Measurements from ENCODE around the gene SEZ6L.

The SEZ6L gene

DNA sequence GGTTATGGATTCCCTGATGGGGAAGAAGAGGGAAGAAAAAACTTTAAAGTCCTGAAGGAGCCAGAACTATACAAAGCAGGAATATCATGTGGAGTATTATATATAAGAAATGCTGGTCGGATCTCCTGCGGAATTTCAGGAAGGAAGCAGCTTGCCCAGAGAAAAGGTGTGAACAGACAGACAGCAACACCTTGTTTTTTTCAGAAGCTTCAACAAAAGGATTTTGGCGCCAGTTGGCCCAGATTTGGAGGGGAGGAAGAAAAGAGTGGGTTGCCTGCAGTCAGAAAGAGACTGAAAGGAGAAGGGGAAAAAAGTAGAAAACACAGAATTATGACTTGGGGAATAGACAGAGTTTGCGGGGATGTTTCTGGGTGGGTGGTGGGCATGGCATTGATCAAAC is 45.2 kb downstream of the SEZ6L start:
- CTCF ChIA-PET: no interaction called here
- no peak overlapping the region for H3K27ac ChIP-seq (ENCODE audit: insufficient read depth in 1 of 2, low read depth in 1 of 2, low read length in 2 of 2, poor library complexity in 1 of 2, severe bottlenecking in 2 of 2)
- no peaks in the 10 kb centered on the region for H3K4me1 ChIP-seq (ENCODE audit: control extremely low read depth in 1 of 4, control insufficient read depth in 4 of 4, insufficient read depth in 4 of 4, low read length in 3 of 4)
- POLR2A ChIA-PET: no interaction called here
- no peak overlapping the region for H3K4me3 ChIP-seq (ENCODE audit: control insufficient read depth in 1 of 7, extremely low read depth in 1 of 7, insufficient read depth in 4 of 7, low read depth in 2 of 7, low read length in 6 of 7)
- H3K36me3 ChIP-seq (ENCODE audit: control insufficient read depth in 4 of 4, insufficient read depth in 4 of 4, low read length in 3 of 4): no peaks in the 10 kb centered on the region
- 94% methylated on average over 3 of the region's 4 CpGs for WGBS (ENCODE audit: insufficient coverage)
- no peak for DNase-seq
- H3K27me3 ChIP-seq (replicated peaks in 2 of 5; ENCODE audit: control insufficient read depth in 4 of 5, insufficient read depth in 5 of 5, low read length in 4 of 5): peaks cover 0 to 6% (median 2%) of the 10 kb centered on the region in 5 experiments
- H3K9me3 ChIP-seq (ENCODE audit: control extremely low read depth in 1 of 5, control insufficient read depth in 4 of 5, insufficient read depth in 2 of 5, low read depth in 1 of 5, low read length in 4 of 5): peaks cover 0 to 5% (median 1%) of the 10 kb centered on the region in 5 experiments

DNA sequence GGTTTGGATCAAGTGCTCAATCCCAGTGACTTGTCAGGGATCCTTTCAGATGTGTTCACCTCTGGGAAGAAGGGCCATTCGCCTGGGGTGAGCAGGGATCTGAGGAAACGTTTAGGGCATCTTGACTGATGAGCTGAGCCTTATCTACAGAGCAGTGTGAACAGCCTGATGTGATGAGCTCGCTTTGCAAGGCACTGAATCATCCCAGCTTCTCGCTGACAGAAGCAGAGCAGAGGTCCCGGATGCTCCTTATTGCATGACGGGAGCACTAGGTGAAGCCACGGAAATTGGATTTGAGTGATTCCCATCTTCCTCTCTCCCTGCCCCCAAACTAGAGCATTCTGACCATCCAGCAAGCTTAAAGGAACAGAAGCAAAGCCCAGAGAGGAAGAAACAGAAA is 46.5 kb downstream of the SEZ6L start:
- CTCF ChIA-PET: no interaction called here
- POLR2A ChIA-PET: no interaction called here

DNA sequence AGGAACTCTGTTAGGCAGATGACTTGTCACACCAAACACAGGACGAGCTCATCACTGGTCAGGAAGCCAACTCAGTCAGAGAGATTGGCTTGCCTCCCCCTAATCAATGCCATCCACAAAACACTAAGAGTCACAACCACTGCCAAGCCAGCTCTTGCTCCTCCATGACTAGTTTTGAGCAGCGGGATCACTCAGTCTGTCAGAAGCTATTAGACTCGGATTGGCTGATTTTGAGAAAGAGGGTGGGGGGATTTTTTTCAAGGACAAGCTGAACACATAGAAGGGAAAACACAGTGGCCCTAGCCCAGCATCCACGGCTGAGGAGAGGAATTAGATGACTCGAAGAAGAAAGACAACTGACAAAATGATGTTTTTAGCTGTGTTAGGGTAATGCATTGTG is 55.9 kb downstream of the SEZ6L start:
- 81% methylated on average over 4 of the region's 5 CpGs for WGBS (ENCODE audit: insufficient coverage)
- Histone ChIP-seq H3K27ac (ENCODE audit: insufficient read depth in 1 of 2, low read depth in 1 of 2, low read length in 2 of 2, poor library complexity in 1 of 2, severe bottlenecking in 2 of 2) (no peak overlapping the region), H3K4me3 (ENCODE audit: control insufficient read depth in 1 of 7, extremely low read depth in 1 of 7, insufficient read depth in 4 of 7, low read depth in 2 of 7, low read length in 6 of 7) (no peak overlapping the region), H3K36me3 (ENCODE audit: control insufficient read depth in 4 of 4, insufficient read depth in 4 of 4, low read length in 3 of 4) (no peaks in the 10 kb centered on the region), H3K4me1 (ENCODE audit: control extremely low read depth in 1 of 4, control insufficient read depth in 4 of 4, insufficient read depth in 4 of 4, low read length in 3 of 4) (no peaks in the 10 kb centered on the region), H3K9me3 (ENCODE audit: control extremely low read depth in 1 of 5, control insufficient read depth in 4 of 5, insufficient read depth in 2 of 5, low read depth in 1 of 5, low read length in 4 of 5) (no peaks in the 10 kb centered on the region), H3K27me3 (replicated peaks in 2 of 5; ENCODE audit: control insufficient read depth in 4 of 5, insufficient read depth in 5 of 5, low read length in 4 of 5) (peaks cover 0 to 2% (median 0%) of the 10 kb centered on the region in 5 experiments)
- no peak for DNase-seq
- ChIA-PET POLR2A (no interaction called here), CTCF (no interaction called here)

More for the DNA sequence above, 46.5 kb downstream of the SEZ6L start:
- Histone ChIP-seq H3K36me3 (ENCODE audit: control insufficient read depth in 4 of 4, insufficient read depth in 4 of 4, low read length in 3 of 4) (no peaks in the 10 kb centered on the region), H3K4me3 (ENCODE audit: control insufficient read depth in 1 of 7, extremely low read depth in 1 of 7, insufficient read depth in 4 of 7, low read depth in 2 of 7, low read length in 6 of 7) (no peak overlapping the region), H3K27ac (ENCODE audit: insufficient read depth in 1 of 2, low read depth in 1 of 2, low read length in 2 of 2, poor library complexity in 1 of 2, severe bottlenecking in 2 of 2) (no peak overlapping the region), H3K9me3 (ENCODE audit: control extremely low read depth in 1 of 5, control insufficient read depth in 4 of 5, insufficient read depth in 2 of 5, low read depth in 1 of 5, low read length in 4 of 5) (no peaks in the 10 kb centered on the region), H3K4me1 (ENCODE audit: control extremely low read depth in 1 of 4, control insufficient read depth in 4 of 4, insufficient read depth in 4 of 4, low read length in 3 of 4) (no peaks in the 10 kb centered on the region), H3K27me3 (replicated peaks in 2 of 5; ENCODE audit: control insufficient read depth in 4 of 5, insufficient read depth in 5 of 5, low read length in 4 of 5) (peaks cover 0 to 6% (median 2%) of the 10 kb centered on the region in 5 experiments)
- no peak for DNase-seq
- WGBS (ENCODE audit: insufficient coverage): 58% methylated on average over 7 of the region's 7 CpGs

DNA sequence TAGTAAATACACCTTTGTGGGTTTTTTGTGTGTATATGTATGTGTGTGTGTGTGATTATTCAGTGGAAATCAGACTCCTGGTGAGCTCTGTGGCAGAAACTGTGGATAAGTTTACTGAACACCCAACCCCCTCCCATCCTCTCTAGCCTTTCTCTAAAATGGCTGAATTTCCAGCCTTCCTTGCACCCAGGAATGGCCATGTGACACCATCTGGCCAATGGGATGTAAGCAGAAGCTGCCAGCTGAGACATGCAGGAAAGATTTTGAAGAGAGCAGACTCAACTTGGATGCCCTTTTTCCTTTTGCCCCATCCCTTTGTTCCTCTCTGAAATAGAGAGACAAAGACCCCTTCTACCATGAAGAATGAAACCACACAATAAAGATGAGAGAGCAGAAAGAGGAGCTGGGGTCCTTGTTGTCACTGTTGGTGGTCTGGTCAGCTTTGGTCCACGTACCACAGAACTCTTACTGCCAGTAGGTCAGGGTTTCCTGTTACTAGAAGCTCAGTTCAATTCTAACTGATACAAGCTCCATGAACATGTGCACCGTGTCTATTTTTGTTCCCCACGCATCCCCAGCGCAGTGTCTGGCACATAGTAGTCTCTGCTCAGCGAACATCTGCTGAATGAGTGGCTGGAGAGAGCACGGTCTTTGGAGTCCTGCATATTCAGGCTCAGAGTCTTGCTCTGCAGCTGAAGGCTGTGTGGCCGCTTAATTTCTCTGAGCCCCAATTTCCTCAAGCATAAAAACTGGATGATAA is 57.5 kb downstream of the SEZ6L start:
- no peak for DNase-seq
- ChIA-PET POLR2A (no interaction called here), CTCF (no interaction called here)
- H3K9me3 ChIP-seq (ENCODE audit: control extremely low read depth in 1 of 5, control insufficient read depth in 4 of 5, insufficient read depth in 2 of 5, low read depth in 1 of 5, low read length in 4 of 5): no peaks in the 10 kb centered on the region
- H3K27ac ChIP-seq (ENCODE audit: insufficient read depth in 1 of 2, low read depth in 1 of 2, low read length in 2 of 2, poor library complexity in 1 of 2, severe bottlenecking in 2 of 2): no peak overlapping the region
- H3K27me3 ChIP-seq (replicated peaks in 2 of 5; ENCODE audit: control insufficient read depth in 4 of 5, insufficient read depth in 5 of 5, low read length in 4 of 5): peaks cover 0 to 2% (median 0%) of the 10 kb centered on the region in 5 experiments
- no peaks in the 10 kb centered on the region for H3K36me3 ChIP-seq (ENCODE audit: control insufficient read depth in 4 of 4, insufficient read depth in 4 of 4, low read length in 3 of 4)
- H3K4me1 ChIP-seq (ENCODE audit: control extremely low read depth in 1 of 4, control insufficient read depth in 4 of 4, insufficient read depth in 4 of 4, low read length in 3 of 4): no peaks in the 10 kb centered on the region
- no peak overlapping the region for H3K4me3 ChIP-seq (ENCODE audit: control insufficient read depth in 1 of 7, extremely low read depth in 1 of 7, insufficient read depth in 4 of 7, low read depth in 2 of 7, low read length in 6 of 7)
- WGBS (ENCODE audit: insufficient coverage): 95% methylated on average over 6 of the region's 7 CpGs

DNA sequence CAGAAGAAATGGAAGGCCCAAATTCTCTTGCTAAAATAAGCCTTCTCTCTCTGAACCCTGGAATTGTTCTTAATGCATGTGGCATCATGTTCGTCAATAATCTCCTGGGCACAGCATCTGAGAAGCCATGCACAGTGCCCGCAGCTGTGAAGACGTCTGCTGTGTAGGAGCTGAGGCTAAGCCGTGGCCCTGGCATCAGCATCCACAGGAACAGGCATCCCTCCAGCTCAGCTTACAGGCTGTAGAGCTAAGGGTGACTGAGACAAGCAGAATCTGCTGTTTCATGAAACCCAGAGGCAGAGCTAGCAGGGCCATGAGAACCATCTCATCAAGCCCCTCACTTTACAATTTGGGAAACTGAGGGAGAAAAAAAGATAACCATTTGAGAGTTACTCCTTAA is 60.6 kb downstream of the SEZ6L start:
- H3K27ac ChIP-seq (ENCODE audit: insufficient read depth in 1 of 2, low read depth in 1 of 2, low read length in 2 of 2, poor library complexity in 1 of 2, severe bottlenecking in 2 of 2): no peak overlapping the region
- peaks cover 0 to 2% (median 0%) of the 10 kb centered on the region in 5 experiments for H3K27me3 ChIP-seq (replicated peaks in 2 of 5; ENCODE audit: control insufficient read depth in 4 of 5, insufficient read depth in 5 of 5, low read length in 4 of 5)
- no peak for DNase-seq
- ChIA-PET CTCF (no interaction called here), POLR2A (no interaction called here)
- no peaks in the 10 kb centered on the region for H3K4me1 ChIP-seq (ENCODE audit: control extremely low read depth in 1 of 4, control insufficient read depth in 4 of 4, insufficient read depth in 4 of 4, low read length in 3 of 4)
- 93% methylated on average over 4 of the region's 4 CpGs for WGBS (ENCODE audit: insufficient coverage)
- no peaks in the 10 kb centered on the region for H3K36me3 ChIP-seq (ENCODE audit: control insufficient read depth in 4 of 4, insufficient read depth in 4 of 4, low read length in 3 of 4)
- no peak overlapping the region for H3K4me3 ChIP-seq (ENCODE audit: control insufficient read depth in 1 of 7, extremely low read depth in 1 of 7, insufficient read depth in 4 of 7, low read depth in 2 of 7, low read length in 6 of 7)
- no peaks in the 10 kb centered on the region for H3K9me3 ChIP-seq (ENCODE audit: control extremely low read depth in 1 of 5, control insufficient read depth in 4 of 5, insufficient read depth in 2 of 5, low read depth in 1 of 5, low read length in 4 of 5)

DNA sequence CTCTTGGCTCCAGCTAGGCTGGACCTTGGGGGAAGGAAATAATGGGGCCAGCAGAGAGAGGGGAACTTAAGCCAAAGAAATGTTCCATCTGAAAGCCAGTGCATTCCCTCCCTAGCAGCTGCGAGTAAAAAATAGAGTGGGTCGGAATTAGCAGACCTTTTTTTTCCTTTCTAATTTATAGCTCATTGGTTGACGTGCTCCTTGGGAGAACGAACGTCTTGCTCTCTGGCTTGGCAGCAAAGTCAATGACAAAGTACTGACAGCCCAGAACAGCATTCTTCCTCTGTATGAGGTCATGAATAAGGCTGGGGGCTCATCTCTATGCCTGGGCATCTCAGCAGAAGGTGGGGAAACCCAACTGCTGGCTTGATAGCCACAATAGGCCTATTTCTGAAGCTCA is 65.0 kb downstream of the SEZ6L start:
- POLR2A ChIA-PET: interaction anchor here (0.7 kb wide), 1 partner anchor 17 kb away, joined by 3 read pairs; no protein-coding TSS in a partner anchor
- Histone ChIP-seq H3K9me3 (ENCODE audit: control extremely low read depth in 1 of 5, control insufficient read depth in 4 of 5, insufficient read depth in 2 of 5, low read depth in 1 of 5, low read length in 4 of 5) (no peaks in the 10 kb centered on the region), H3K27me3 (replicated peaks in 2 of 5; ENCODE audit: control insufficient read depth in 4 of 5, insufficient read depth in 5 of 5, low read length in 4 of 5) (no peaks in the 10 kb centered on the region), H3K27ac (ENCODE audit: insufficient read depth in 1 of 2, low read depth in 1 of 2, low read length in 2 of 2, poor library complexity in 1 of 2, severe bottlenecking in 2 of 2) (no peak overlapping the region), H3K4me1 (ENCODE audit: control extremely low read depth in 1 of 4, control insufficient read depth in 4 of 4, insufficient read depth in 4 of 4, low read length in 3 of 4) (peaks cover 0 to 7% (median 0%) of the 10 kb centered on the region in 4 experiments), H3K36me3 (ENCODE audit: control insufficient read depth in 4 of 4, insufficient read depth in 4 of 4, low read length in 3 of 4) (no peaks in the 10 kb centered on the region), H3K4me3 (ENCODE audit: control insufficient read depth in 1 of 7, extremely low read depth in 1 of 7, insufficient read depth in 4 of 7, low read depth in 2 of 7, low read length in 6 of 7) (no peak overlapping the region)
- WGBS (ENCODE audit: insufficient coverage): 29% methylated on average over 5 of the region's 5 CpGs
- CTCF ChIA-PET: no interaction called here
- no peak for DNase-seq

DNA sequence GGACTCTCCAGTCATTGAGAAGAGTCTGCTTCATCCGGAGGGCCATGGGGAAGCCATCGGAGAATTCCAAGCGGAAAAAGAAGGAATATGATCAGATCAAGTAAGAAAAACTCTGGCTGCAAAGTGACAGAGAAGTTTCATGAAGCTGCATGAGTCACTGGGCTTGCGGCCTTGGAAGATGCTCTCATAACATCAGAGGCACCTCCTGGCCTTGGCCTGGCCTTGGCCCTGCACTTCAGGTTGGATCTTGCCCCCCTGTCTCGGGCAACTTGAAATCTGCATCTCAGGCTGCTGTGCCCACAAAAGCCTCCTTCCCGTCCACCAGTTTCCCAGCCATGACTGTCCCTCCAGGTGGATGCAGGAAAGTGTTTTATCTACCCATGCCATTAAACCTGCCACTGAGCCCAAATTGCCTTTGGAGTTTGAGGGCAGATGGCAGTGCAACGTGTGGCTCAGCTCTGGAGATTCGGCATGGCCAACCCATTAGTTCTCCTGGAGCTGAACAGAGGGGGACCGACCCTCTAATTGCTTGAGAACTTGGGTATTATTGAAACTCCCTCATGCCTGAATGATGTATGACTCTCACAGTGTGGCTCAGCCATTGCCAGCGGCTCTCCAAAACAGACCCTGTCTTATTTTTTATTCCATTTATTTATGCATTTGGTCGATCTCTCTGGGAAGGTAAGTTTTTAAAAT is 66.7 kb downstream of the SEZ6L start:
- ChIA-PET CTCF (no interaction called here), POLR2A (no interaction called here)
- Histone ChIP-seq H3K4me1 (ENCODE audit: control extremely low read depth in 1 of 4, control insufficient read depth in 4 of 4, insufficient read depth in 4 of 4, low read length in 3 of 4) (peaks cover 0 to 22% (median 5%) of the 10 kb centered on the region in 4 experiments), H3K9me3 (ENCODE audit: control extremely low read depth in 1 of 5, control insufficient read depth in 4 of 5, insufficient read depth in 2 of 5, low read depth in 1 of 5, low read length in 4 of 5) (no peaks in the 10 kb centered on the region), H3K27me3 (replicated peaks in 2 of 5; ENCODE audit: control insufficient read depth in 4 of 5, insufficient read depth in 5 of 5, low read length in 4 of 5) (no peaks in the 10 kb centered on the region), H3K36me3 (ENCODE audit: control insufficient read depth in 4 of 4, insufficient read depth in 4 of 4, low read length in 3 of 4) (no peaks in the 10 kb centered on the region), H3K4me3 (ENCODE audit: control insufficient read depth in 1 of 7, extremely low read depth in 1 of 7, insufficient read depth in 4 of 7, low read depth in 2 of 7, low read length in 6 of 7) (no peak overlapping the region), H3K27ac (ENCODE audit: insufficient read depth in 1 of 2, low read depth in 1 of 2, low read length in 2 of 2, poor library complexity in 1 of 2, severe bottlenecking in 2 of 2) (no peak overlapping the region)
- WGBS (ENCODE audit: insufficient coverage): 96% methylated on average over 8 of the region's 11 CpGs
- DNase-seq: no peak
